Gastrocnemius medialis (tissue), 4 donors: ENCODE data around the gene CYS1. TPM values are rescaled to one million over a fixed set of nuclear protein-coding genes. Genes with fewer than 3 reads are reported as not detected.
A peak's percentile ranks its signal among the peaks of the same experiment; 100 is the strongest.

Experiments
- ATAC-seq, 2 donors: fragments of 150-250 bp; one replicate each; pipeline ENCODE4 v1.9.1; 2016
- DNase-seq, 2 donors: peaks; one replicate each; pipeline ENCODE4 v3.0.0-alpha.2; 2019
- H3K27ac ChIP-seq, 4 donors: fragments of 200-600 bp; sonication (generic); 1 replicate in 1 of 4; 2 replicates in 3 of 4; pipeline ENCODE4 v1.5.1; 2016 to 2018; ENCODE audit warnings: mild to moderate bottlenecking in 2 of 4, moderate library complexity in 1 of 4
- H3K27me3 ChIP-seq, 3 donors: fragments of 200-600 bp; sonication (generic) in 2 of 3; 1 replicate in 1 of 3; 2 replicates in 2 of 3; pipeline versions ENCODE4 v1.5.1 to v1.6.0; 2016 to 2019; ENCODE audit warnings: mild to moderate bottlenecking in 1 of 3, moderate library complexity in 1 of 3
- H3K36me3 ChIP-seq, 2 donors: fragments of 200-600 bp; sonication (generic) in 1 of 2; one replicate each; pipeline ENCODE4 v1.5.1; 2017 to 2018
- H3K4me1 ChIP-seq, 2 donors: fragments of 200-600 bp; sonication (generic) in 1 of 2; one replicate each; pipeline ENCODE4 v1.5.1; 2016 to 2017; ENCODE audit warnings: mild to moderate bottlenecking in 2 of 2
- H3K4me3 ChIP-seq, 4 donors: fragments of 200-600 bp; sonication (generic) in 3 of 4; 1 replicate in 1 of 4; 2 replicates in 3 of 4; pipeline ENCODE4 v1.5.1; 2016 to 2019; ENCODE audit warnings: mild to moderate bottlenecking in 2 of 4
- H3K9me3 ChIP-seq, 3 donors: fragments of 200-600 bp; sonication (generic) in 2 of 3; 1 replicate in 1 of 3; 2 replicates in 2 of 3; pipeline ENCODE4 v1.5.1; 2016 to 2019
- POLR2A ChIP-seq, 2 donors: fragments of 450-650 bp; IDR thresholded peaks; one replicate each; pipeline ENCODE4 v1.6.1; 2017; ENCODE audit warnings: antibody characterized with exemption in 2 of 2, mild to moderate bottlenecking in 2 of 2, moderate library complexity in 2 of 2
- in situ Hi-C, 4 donors: fragments of 200-750 bp; cut with MboI; loops; one replicate each; pipeline versions ENCODE4 v1.15.0 to v1.8.0; 2017; ENCODE audit warnings: low sequenced_read_pairs in 4 of 4
- intact Hi-C: fragments of 100-400 bp; cut with DNase I; formaldehyde crosslinking; loops from one replicate; pipeline ENCODE4 v1.15.1; 2023; ENCODE audit warnings: low total_unique reads
- total RNA-seq, 4 donors: library from RNA; depleted of rRNA; stranded (reverse); fragments of >200 nt; gene quantifications; one replicate each; pipeline versions ENCODE4 v1.1.0 to v1.2.3, GENCODE V29; 2016
- TF ChIP-seq, protein P1 (sequence below), 5 experiments: fragments of 450-650 bp in 3 of 5; fragments of 200-600 bp in 2 of 5; sonication (generic) in 2 of 5; IDR thresholded peaks in 4 of 5; conservative IDR thresholded peaks in 1 of 5; 1 replicate in 4 of 5; 2 replicates in 1 of 5; pipeline ENCODE4 v1.5.1; 2016 to 2019; ENCODE audit warnings: antibody characterized with exemption in 5 of 5, mild to moderate bottlenecking in 3 of 5, moderate library complexity in 3 of 5

CYS1 gene
- total RNA-seq, 4 donors from 2014 or later, result 0.10 to 0.42 (median 0.18) TPM; not detected in 1

DNA sequence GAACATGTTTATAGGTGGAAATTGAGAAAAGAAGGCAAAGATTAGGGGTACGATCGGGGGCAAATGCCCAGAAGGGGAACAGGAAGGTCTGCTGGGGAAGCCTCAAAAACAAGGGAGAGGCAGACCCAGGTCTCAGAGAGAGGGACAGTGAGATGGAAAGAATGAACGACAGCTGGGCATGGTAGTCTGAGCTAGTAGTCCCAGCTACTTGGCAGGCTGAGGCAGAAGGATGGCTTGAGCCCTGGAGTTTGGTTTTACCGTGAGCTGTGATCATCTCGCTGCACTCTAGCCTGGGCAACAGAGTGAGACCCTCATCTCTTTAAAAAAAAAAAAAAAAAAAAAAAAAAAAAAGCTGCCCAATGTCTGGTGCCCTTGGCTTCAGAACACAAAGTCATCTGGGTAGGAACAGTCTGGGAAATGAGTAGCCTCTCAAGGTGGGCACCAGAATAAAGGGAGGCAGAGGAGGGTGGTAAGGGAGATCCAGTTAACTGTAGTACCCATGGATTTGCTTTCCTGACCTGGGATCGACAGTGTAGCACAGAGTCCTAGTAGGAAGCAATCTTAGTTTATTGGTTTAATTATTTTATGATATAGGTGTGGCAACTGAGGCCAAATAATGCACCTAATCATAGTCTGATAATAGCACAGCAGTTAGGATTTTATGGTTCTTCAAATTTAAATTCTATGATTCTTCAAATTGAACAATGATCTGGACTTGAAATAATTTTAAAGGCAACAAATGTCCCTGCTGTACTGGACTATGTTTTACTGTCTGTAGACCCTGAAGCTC, 45.8 kb upstream of the CYS1 start:
- H3K36me3 ChIP-seq, result no peaks in the 10 kb centered on the region
- no peaks in the 10 kb centered on the region for H3K9me3 ChIP-seq
- in situ Hi-C loops (loop anchor here (10.0 to 25.0 kb wide), 4 partner anchors 279 to 536 kb away; no protein-coding TSS in a partner anchor), intact Hi-C loops (loop anchor here (10.0 kb wide), 1 partner anchor 549 kb away; no protein-coding TSS in a partner anchor)
- no peak overlapping the region for H3K4me3 ChIP-seq
- H3K27ac ChIP-seq, result no peak overlapping the region
- TF ChIP-seq, protein P1, sequence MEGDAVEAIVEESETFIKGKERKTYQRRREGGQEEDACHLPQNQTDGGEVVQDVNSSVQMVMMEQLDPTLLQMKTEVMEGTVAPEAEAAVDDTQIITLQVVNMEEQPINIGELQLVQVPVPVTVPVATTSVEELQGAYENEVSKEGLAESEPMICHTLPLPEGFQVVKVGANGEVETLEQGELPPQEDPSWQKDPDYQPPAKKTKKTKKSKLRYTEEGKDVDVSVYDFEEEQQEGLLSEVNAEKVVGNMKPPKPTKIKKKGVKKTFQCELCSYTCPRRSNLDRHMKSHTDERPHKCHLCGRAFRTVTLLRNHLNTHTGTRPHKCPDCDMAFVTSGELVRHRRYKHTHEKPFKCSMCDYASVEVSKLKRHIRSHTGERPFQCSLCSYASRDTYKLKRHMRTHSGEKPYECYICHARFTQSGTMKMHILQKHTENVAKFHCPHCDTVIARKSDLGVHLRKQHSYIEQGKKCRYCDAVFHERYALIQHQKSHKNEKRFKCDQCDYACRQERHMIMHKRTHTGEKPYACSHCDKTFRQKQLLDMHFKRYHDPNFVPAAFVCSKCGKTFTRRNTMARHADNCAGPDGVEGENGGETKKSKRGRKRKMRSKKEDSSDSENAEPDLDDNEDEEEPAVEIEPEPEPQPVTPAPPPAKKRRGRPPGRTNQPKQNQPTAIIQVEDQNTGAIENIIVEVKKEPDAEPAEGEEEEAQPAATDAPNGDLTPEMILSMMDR (IDR thresholded peaks at IDR 0.05 in 4 of 5, conservative IDR thresholded peaks at IDR 0.05 in 1 of 5), result no peak
- no peak for TF ChIP-seq POLR2A (IDR thresholded peaks at IDR 0.05)
- H3K27me3 ChIP-seq, result peaks cover 12 to 14% (median 14%) of the 10 kb centered on the region in 3 donors
- DNase-seq (no peak), ATAC-seq (no peak)
- peaks cover 11 to 13% of the 10 kb centered on the region in 2 donors for H3K4me1 ChIP-seq

DNA sequence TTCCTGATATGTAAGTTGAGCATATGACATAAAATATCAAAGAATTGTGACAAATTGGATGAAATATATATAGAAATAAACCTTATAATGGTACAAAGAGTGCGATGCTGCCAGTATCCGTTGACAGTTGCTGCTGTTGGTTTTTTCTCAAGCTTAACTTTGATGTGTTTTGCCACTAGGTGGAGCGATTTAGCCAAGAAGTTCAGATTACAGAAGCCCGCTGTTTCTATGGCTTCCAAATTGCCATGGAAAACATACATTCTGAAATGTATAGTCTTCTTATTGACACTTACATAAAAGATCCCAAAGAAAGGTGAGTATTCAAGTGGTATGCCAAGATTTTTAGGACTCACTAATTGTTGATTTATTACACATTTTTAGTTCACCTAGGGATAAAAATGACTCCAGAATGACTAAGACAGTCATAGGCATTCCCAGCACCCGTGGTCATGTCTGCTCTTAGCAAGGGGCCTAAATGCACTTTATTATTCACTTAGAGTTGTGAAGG, 44.4 kb upstream of the CYS1 start:
- H3K9me3 ChIP-seq, result no peaks in the 10 kb centered on the region
- ATAC-seq (no peak), DNase-seq (peak in 1 of 2 donors; percentile 32)
- H3K4me3 ChIP-seq, result no peak overlapping the region
- no peak overlapping the region for H3K27ac ChIP-seq
- H3K27me3 ChIP-seq, result peaks cover 12 to 14% (median 14%) of the 10 kb centered on the region in 3 donors
- peaks cover 15 to 19% of the 10 kb centered on the region in 2 donors for H3K4me1 ChIP-seq
- TF ChIP-seq, protein P1 (IDR thresholded peaks at IDR 0.05 in 4 of 5, conservative IDR thresholded peaks at IDR 0.05 in 1 of 5), result peak; percentile 37 to 72 (median 67)
- TF ChIP-seq POLR2A (IDR thresholded peaks at IDR 0.05), result no peak
- intact Hi-C loops (loop anchor here (1.0 to 10.0 kb wide), 4 partner anchors 178 to 550 kb away; partner anchors contain the start of gene HPCAL1), in situ Hi-C loops (loop anchor here (10.0 to 25.0 kb wide), 4 partner anchors 280 to 538 kb away; no protein-coding TSS in a partner anchor)
- H3K36me3 ChIP-seq, result no peaks in the 10 kb centered on the region

DNA sequence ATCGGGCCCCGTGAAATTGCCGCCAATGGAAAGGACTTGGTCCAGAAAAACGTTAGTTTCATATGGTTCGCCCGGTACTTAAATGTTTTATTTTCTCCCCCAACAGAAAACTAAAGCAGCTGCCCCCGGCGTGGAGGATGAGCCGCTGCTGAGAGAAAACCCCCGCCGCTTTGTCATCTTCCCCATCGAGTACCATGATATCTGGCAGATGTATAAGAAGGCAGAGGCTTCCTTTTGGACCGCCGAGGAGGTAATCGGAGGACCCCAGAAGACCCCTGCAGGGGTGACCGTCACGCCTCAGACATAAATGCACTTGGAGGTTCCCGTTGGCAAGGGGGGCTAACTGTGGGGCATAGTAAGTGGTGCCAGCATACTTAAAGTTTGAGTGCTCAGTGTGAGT, 43.1 kb upstream of the CYS1 start:
- in situ Hi-C loops (loop anchor here in 2 of 4 donors (10.0 to 25.0 kb wide), 4 partner anchors 282 to 539 kb away; no protein-coding TSS in a partner anchor), intact Hi-C loops (loop anchor here (5.0 to 10.0 kb wide), 2 partner anchors 179 to 552 kb away; partner anchors contain the start of gene HPCAL1)
- H3K27ac ChIP-seq, result no peak overlapping the region
- no peak for ATAC-seq
- no peaks in the 10 kb centered on the region for H3K9me3 ChIP-seq
- DNase-seq, result no peak
- H3K36me3 ChIP-seq, result no peaks in the 10 kb centered on the region
- peaks cover 12 to 14% (median 14%) of the 10 kb centered on the region in 3 donors for H3K27me3 ChIP-seq
- H3K4me3 ChIP-seq, result peak overlapping the region; percentile 33 to 72 (median 60)
- TF ChIP-seq, protein P1 (IDR thresholded peaks at IDR 0.05 in 4 of 5, conservative IDR thresholded peaks at IDR 0.05 in 1 of 5), result no peak
- no peak for TF ChIP-seq POLR2A (IDR thresholded peaks at IDR 0.05)
- H3K4me1 ChIP-seq, result peaks cover 15 to 19% of the 10 kb centered on the region in 2 donors

DNA sequence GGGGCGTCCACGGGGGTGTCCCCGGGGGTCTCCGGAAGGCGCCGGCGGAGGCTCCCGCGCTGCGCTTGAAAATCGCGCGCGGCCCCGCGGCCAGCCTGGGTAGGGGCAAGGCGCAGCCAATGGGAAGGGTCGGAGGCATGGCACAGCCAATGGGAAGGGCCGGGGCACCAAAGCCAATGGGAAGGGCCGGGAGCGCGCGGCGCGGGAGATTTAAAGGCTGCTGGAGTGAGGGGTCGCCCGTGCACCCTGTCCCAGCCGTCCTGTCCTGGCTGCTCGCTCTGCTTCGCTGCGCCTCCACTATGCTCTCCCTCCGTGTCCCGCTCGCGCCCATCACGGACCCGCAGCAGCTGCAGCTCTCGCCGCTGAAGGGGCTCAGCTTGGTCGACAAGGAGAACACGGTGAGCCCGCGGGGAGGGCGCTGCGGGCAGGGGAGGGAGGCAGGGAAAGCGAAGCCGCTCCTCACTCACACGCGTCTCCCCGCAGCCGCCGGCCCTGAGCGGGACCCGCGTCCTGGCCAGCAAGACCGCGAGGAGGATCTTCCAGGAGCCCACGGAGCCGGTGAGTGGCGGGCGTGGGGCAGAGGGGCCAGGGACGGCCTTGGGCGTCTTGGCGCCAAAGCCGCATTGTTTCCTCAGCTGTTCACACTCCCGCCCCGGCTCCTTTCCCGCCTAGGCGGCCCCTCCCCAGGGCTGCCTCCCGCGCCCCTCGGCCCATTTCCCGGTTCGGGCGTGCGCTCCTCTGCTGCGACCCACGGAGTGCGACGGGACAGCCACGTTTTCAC, 42.5 kb upstream of the CYS1 start, which contains the start of gene RRM2:
RRM2 (plus strand) TSS at position 240 of the 781 bp plus-strand sequence; CDS start at position 300, 60 bp downstream.
- DNase-seq (peak; percentile 89 to 90), ATAC-seq (peak; percentile 84 to 88)
- TF ChIP-seq, protein P1 (IDR thresholded peaks at IDR 0.05 in 4 of 5, conservative IDR thresholded peaks at IDR 0.05 in 1 of 5), result no peak
- TF ChIP-seq POLR2A (IDR thresholded peaks at IDR 0.05), result no peak
- intact Hi-C loops, result loop anchor here (5.0 to 10.0 kb wide), 2 partner anchors 180 to 552 kb away; partner anchors contain the start of gene HPCAL1
- H3K27me3 ChIP-seq, result peaks cover 12 to 14% (median 14%) of the 10 kb centered on the region in 3 donors
- peaks cover 15 to 19% of the 10 kb centered on the region in 2 donors for H3K4me1 ChIP-seq
- peak within 1 kb of the TSS; percentile 34 to 72 (median 60) for H3K4me3 ChIP-seq
- no peaks in the 10 kb centered on the region for H3K9me3 ChIP-seq
- no peak within 1 kb of the TSS for H3K27ac ChIP-seq
- no peaks in the 10 kb centered on the region for H3K36me3 ChIP-seq
- in situ Hi-C loops, result loop anchor here in 2 of 4 donors (10.0 to 25.0 kb wide), 4 partner anchors 282 to 540 kb away; no protein-coding TSS in a partner anchor
